Measurements from ENCODE around the gene PRC1. TPM values are rescaled to one million over a fixed set of nuclear protein-coding genes. Genes with fewer than 3 reads are reported as not detected.
"Not testable (repeated sequence)": the region's sequence is repeated elsewhere in the genome, so short reads cannot be mapped to it uniquely, and the experiment has no call there.

The PRC1 gene, protein sequence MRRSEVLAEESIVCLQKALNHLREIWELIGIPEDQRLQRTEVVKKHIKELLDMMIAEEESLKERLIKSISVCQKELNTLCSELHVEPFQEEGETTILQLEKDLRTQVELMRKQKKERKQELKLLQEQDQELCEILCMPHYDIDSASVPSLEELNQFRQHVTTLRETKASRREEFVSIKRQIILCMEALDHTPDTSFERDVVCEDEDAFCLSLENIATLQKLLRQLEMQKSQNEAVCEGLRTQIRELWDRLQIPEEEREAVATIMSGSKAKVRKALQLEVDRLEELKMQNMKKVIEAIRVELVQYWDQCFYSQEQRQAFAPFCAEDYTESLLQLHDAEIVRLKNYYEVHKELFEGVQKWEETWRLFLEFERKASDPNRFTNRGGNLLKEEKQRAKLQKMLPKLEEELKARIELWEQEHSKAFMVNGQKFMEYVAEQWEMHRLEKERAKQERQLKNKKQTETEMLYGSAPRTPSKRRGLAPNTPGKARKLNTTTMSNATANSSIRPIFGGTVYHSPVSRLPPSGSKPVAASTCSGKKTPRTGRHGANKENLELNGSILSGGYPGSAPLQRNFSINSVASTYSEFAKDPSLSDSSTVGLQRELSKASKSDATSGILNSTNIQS
- total RNA-seq = 3.8 TPM
- long read RNA-seq, partial matches to known transcripts = 0 of 2 reads
- long read RNA-seq, other reads (novel, unspliced or antisense) = 2 of 2 reads

- DNase-seq (ENCODE audit: low spot score) = peak; percentile 100
Measured at GRCh38 chr15:90994417-90995311, at the start of gene PRC1. Gene PRC1, minus strand, starts transcription at chr15:90994535. Its CDS starts 118 bp downstream, at chr15:90994417.

GRCh38 chr15:91043202-91043874 lies 49.0 kb upstream of the PRC1 start:
- no peak for DNase-seq (ENCODE audit: low spot score)

DNA sequence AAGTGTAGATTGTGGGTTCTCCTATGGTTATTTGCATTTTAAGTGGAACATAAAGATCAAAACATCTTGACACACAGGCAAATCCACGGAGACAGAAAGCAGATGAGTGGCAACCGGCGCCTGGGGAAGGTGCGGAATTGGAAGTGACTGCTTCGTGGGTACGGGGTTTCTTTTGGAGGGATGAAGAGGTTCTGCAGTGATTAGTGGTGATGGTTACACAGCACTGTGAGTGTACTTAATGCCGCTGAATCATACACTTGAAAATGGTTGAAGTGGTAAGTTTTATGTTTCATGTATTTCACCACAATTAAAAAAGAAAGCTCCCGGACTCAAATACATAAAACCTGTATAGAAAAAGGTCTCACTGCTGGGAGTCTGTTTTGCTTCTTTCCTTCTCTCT lies 46.5 kb upstream of the PRC1 start:
- DNase-seq (ENCODE audit: low spot score) = no peak

DNA sequence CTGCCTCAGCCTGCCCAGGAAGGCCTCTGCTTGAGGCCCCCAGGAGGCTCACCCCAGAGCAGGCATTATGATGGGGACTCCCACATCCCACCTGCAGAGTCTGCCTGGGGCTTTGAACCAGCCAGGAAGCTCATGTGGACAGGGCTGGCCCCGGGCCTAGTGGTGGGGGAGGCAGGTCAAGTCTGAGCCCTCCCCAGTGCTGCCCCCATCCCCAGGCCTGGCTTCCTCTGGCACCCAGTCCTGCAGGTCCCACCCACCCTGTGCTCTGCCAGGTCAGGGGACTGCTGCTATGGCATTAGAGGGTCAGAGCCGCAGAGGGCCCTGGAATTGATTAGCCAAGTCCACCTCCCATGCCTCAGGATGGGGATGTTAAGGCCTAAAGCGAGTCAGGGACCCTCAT lies 45.7 kb upstream of the PRC1 start:
- DNase-seq (ENCODE audit: low spot score) = no peak

DNA sequence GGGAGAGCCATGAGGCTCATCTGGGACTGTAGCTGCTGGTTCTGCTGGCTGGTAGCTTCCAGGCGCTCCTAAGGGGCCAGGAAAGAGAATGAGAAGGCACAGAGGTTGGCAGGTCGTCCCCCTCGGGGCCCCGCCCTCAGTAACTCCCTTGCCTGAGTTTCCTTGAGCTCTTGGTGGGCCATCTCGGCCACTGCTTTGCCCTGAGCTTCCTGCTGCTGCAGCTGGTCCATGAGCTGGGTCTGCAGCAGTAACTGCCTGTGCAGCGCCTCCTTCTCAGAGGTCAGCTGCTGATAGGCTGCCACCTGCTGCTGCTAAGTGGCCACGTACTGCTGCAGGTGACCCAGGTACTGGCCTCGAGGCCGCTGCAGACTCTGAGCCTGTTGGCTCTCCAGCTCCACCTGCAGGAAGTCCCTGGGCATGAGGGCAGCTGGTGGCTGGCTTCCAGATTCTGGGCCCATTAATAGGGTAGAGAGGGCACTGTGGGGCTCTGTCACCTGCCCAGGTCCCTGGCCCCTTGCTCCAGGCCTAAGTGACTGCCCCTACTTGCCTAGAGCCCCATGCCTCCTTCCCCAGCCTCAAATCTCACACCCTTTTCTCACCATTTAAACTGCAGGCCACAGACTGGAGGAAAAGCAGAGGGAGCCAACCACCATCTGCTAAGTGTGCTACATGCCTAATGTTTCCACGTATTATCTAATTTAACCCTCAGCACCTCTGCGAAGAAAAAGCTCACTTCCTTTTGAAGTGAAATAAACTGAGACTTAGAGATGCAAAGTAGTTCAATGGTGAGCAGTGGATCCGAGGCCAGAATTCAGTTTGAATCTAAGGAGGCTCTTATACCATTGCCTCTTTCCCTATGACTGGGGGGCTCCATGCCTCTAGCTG lies 38.8 kb upstream of the PRC1 start:
- no peak for DNase-seq (ENCODE audit: low spot score)

DNA sequence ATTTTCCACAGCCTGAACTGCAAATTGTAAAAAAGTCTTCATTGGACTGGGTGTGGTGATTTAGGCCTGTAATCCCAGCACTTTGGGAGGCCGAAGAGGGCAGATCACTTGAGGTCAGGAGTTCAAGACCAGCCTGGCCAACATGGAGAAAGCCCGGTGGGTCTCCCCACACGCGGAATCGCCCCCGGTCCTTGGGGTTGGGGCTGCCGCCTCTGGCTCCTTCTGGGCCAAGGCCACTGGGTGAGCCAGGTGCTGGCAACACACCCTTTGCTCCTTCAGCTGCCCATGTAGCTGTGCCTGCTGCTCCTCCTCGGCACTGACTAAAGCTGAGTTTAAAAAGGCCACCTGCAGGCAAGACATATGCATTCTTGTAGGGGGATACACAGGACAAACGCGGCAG lies 37.5 kb upstream of the PRC1 start:
- no peak for DNase-seq (ENCODE audit: low spot score)

- DNase-seq (ENCODE audit: low spot score) = no peak
Measured at GRCh38 chr15:91027677-91028076, 33.3 kb upstream of the PRC1 start.

DNA sequence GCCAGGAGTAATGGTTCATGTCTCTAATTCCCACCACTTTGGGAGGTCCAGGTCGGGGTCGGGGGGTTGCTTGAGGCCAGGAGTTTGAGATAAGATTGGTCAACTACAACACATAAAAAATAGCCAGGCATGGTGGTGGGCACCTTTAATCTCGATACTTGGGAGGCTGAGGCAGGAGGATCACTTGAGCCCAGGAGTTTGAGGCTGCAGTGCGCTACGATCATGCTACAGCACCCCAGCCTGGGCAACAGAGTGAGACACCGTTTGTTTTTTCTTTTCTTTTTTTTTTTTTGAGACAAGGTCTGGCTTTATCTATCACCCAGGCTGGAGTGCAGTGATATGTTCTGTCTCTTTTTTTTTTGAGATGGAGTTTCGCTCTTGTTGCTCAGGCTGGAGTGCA lies 29.4 kb upstream of the PRC1 start:
- DNase-seq (ENCODE audit: low spot score) = no peak

GRCh38 chr15:91022832-91023129 lies 28.4 kb upstream of the PRC1 start:
- DNase-seq (ENCODE audit: low spot score) = no peak

GRCh38 chr15:91022075-91022831 lies 27.9 kb upstream of the PRC1 start, which contains the start of gene VPS33B:
Gene VPS33B, minus strand, starts transcription at chr15:91022594. Its CDS starts 345 bp downstream, at chr15:91022249.
- DNase-seq (ENCODE audit: low spot score) = peak; percentile 89

GRCh38 chr15:91021516-91022074 lies 27.3 kb upstream of the PRC1 start:
- no peak for DNase-seq (ENCODE audit: low spot score)

DNA sequence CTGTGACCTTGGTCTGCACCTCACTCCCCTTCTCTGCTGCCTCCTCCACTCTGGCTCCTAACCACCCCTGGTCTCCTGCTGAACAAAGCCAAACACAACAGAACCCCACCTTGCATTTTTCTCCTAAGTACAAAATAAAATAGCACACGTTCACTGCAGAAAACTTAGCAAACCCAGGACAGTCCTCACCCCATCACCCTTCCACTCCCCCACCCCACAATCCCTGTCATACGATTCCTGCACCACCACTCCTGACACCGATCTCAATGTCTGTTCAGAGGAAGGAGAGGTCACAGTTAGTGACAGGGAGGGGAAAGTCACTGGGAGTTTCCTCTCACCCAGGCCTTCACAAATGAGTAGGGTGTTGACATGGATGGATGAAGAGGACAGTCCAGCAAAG lies 23.8 kb upstream of the PRC1 start:
- no peak for DNase-seq (ENCODE audit: low spot score)

DNA sequence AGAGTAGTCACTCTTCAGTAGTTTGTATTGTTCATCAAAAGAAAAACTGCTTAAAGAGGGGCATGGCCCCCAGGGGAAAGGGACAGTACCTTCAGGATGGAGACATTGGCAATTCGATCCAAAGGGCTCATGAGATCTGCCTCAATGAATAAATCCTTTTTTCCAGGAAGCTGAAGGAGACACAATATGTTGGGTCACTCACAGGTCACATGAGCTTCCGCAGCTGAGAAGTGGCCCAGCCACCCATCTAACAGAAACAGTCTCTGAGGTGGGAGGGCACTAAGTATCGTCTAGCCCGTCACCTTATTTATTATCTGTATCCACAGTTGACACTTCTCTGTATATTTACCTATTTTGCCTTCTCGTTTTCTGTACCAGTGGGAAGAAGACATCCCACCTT lies 23.4 kb upstream of the PRC1 start:
- DNase-seq (ENCODE audit: low spot score) = no peak

DNA sequence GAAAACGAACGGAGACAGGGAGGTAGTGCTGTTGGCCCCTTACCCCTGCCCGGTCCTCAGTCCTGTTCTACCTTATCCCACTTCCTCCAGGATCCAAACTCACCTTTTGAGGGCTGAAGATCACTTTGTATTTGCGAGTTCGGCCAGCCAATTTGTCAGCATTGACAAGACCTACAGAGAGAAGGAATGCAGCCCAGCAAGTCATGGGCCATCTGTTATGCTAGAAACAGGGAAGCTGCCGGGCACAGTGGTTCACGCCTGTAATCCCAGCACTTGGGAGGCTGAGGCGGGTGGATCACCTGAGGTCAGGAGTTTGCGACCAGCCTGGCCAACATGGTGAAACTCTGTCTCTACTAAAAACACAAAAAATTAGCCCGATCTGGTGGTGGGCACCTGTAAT lies 19.4 kb upstream of the PRC1 start:
- DNase-seq (ENCODE audit: low spot score) = not testable (repeated sequence)

- DNase-seq (ENCODE audit: low spot score) = no peak
Measured at GRCh38 chr15:91007266-91007665, 12.9 kb upstream of the PRC1 start.

- DNase-seq (ENCODE audit: low spot score) = no peak
Measured at GRCh38 chr15:91001209-91001608, 6.9 kb upstream of the PRC1 start.

DNA sequence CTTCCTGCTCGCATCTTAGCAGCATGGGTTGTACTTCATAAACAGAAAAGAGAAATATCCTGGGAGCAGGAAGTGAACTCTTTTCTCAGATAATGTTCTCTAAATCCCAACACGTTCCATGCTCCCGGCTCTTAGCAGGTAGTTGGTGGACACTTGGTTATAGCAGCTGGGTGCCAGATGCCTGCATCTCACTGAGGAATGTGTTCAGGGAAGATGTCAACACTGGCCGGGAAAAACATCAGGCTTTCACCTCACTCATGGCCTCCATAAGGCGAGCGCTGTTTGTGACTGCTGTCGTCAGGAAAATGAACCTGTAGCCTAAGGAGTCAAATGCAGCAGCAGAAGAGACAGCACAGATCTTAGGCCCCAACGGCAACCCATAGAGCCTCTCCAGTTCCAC lies 4.4 kb upstream of the PRC1 start:
- DNase-seq (ENCODE audit: low spot score) = no peak

- no peak for DNase-seq (ENCODE audit: low spot score)
Measured at GRCh38 chr15:90994059-90994416, 297 bp downstream of the PRC1 start.

DNA sequence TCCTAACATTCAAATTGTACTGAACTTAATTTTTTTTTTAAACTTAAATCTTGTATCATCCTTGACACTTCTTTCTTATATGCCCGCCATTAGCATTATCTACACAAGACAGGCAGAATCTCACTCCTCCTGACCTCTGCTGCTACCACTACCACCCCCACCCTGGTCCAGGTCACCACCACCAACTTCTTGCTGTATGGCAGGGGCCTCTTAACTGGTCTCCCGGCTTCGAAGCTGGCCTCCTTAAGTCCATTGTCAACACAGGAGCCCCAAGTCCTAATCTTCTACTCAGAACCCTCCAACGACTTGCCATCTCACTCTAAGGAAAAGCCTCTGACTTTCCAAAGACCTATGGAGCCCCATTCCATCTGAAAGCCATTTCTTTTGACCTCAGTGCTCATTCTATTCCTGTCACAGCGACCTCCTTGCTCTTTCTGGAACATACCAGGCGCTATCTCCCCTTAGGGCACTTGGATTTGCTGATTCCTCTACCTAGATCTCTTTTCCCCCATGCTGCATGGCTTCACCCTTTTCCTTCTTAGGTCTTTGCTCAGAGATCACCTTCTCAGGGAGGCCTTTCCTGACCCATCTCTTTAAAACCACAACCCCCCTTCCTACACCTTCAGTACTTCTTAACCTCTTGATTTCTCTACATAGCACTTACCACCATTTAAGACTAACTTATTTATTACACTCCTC lies 2.6 kb downstream of the PRC1 start:
- DNase-seq (ENCODE audit: low spot score) = no peak
